Activated CD4-positive, alpha-beta T cell treated with anti-CD3 and anti-CD28 coated beads, Interleukin-2, Interleukin-6, amounts not matched to agents 100 ng/mL and 50 ng/mL, durations not matched to agents 16 hours and 8 hours (primary cell): ENCODE results near the gene MYOZ3.

Experiments
- DNase-seq: peaks from one replicate; pipeline ENCODE4 v3.0.0-alpha.2; 2020

Gene MYOZ3

GRCh38 chr5:150661086-150661485, at the start of gene MYOZ3:
Gene MYOZ3 (plus strand): TSS chr5:150661251. CDS start chr5:150662942, 1,691 bp downstream.
- no peak for DNase-seq

GRCh38 chr5:150612405-150612804, 48.6 kb upstream of the MYOZ3 start:
- DNase-seq, result no peak

- DNase-seq, result no peak
Measured at GRCh38 chr5:150612905-150613670, 48.0 kb upstream of the MYOZ3 start.

- DNase-seq, result no peak
Measured at GRCh38 chr5:150613991-150614660, 46.9 kb upstream of the MYOZ3 start.

- no peak for DNase-seq
Measured at GRCh38 chr5:150614661-150615060, 46.4 kb upstream of the MYOZ3 start.

GRCh38 chr5:150615141-150615699, 45.8 kb upstream of the MYOZ3 start:
- DNase-seq, result no peak

GRCh38 chr5:150616024-150616470, 45.0 kb upstream of the MYOZ3 start:
- DNase-seq, result no peak

GRCh38 chr5:150616506-150616905, 44.5 kb upstream of the MYOZ3 start:
- DNase-seq, result no peak

GRCh38 chr5:150618163-150618562, 42.9 kb upstream of the MYOZ3 start:
- no peak for DNase-seq

- no peak for DNase-seq
Measured at GRCh38 chr5:150618588-150619281, 42.3 kb upstream of the MYOZ3 start.

- DNase-seq, result no peak
Measured at GRCh38 chr5:150619359-150620230, 41.5 kb upstream of the MYOZ3 start.

GRCh38 chr5:150621301-150621700, 39.8 kb upstream of the MYOZ3 start:
- no peak for DNase-seq

GRCh38 chr5:150622157-150622556, 38.9 kb upstream of the MYOZ3 start:
- DNase-seq, result no peak

- DNase-seq, result no peak
Measured at GRCh38 chr5:150623152-150623877, 37.7 kb upstream of the MYOZ3 start.

- DNase-seq, result no peak
Measured at GRCh38 chr5:150623878-150624216, 37.2 kb upstream of the MYOZ3 start.

GRCh38 chr5:150624334-150625163, 36.5 kb upstream of the MYOZ3 start:
- DNase-seq, result peak; percentile 10

- no peak for DNase-seq
Measured at GRCh38 chr5:150625164-150625535, 35.9 kb upstream of the MYOZ3 start.

- DNase-seq, result no peak
Measured at GRCh38 chr5:150625831-150626746, 35.0 kb upstream of the MYOZ3 start.

GRCh38 chr5:150626853-150627276, 34.2 kb upstream of the MYOZ3 start:
- no peak for DNase-seq
